GM12891 (cell line): ENCODE results near the gene FBN2.

Source experiments
- POLR2A ChIP-seq: IDR thresholded peaks from 2 replicates; pipeline ENCODE4 v1.6.1; 2011; ENCODE audit warnings: low read depth, low read length, control low read depth
- POLR2AphosphoS5 ChIP-seq: IDR thresholded peaks from 2 replicates; pipeline ENCODE4 v1.6.1; 2011; ENCODE audit warnings: low read depth, low read length, control low read depth

DNA sequence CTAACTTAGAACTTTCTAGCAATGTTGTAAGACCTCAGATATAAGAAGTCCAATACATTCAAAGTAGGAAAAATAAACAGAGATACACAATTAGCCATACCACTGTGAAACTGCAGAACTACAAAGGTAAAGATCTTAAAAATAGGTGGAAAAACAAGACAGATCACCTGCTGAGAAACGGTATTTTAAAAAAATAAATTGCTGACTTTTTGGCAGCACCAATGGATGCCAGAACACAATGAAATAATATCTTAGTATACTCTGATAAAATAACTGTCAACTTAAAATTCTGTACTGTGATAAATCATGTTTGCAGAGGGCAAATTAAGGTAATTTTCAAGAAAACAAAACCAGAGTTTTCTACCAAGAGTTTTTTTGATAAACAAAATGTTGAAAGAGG lies 138.9 kb downstream of the FBN2 start:
- TF ChIP-seq POLR2A: no peak
- TF ChIP-seq POLR2AphosphoS5: no peak
